HG02642 (cell line): Measurements from ENCODE around the gene MPZL2.
"Not testable (repeated sequence)": the region's sequence is repeated elsewhere in the genome, so short reads cannot be mapped to it uniquely, and the experiment has no call there.

Source experiments
- ATAC-seq: cut with Tn5 transposase; IDR thresholded peaks from one replicate; pipeline ENCODE4 v1.9.1; 2021; ENCODE audit warnings: mild to moderate bottlenecking; ENCODE audit not compliant: unreplicated experiment, poor library complexity

MPZL2 gene

GRCh38 chr11:118263695-118264568 is at the start of gene MPZL2:
Gene MPZL2, minus strand, starts transcription at chr11:118264297. Its CDS starts 144 bp downstream, at chr11:118264153.
- ATAC-seq = no peak

DNA sequence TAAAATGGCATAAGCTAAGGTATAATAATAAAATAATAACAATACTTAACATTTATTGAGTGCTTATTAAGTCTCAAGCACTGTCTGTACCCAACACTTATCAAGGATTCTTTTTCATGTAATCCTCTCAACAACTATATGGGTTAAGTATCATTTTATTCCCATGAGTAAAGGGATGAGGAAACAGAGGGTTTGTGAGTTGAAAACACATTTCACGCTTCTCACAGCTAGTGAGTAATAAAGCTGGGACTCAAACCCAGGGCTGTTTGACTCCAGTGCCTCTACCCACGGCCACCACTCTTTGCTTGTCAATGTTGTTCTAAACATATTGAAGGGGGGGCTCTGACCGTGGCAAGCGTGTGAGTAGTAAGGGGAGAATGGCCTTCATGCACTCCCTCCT is 49.1 kb upstream of the MPZL2 start:
- no peak for ATAC-seq

GRCh38 chr11:118312328-118312727 is 48.2 kb upstream of the MPZL2 start:
- no peak for ATAC-seq

DNA sequence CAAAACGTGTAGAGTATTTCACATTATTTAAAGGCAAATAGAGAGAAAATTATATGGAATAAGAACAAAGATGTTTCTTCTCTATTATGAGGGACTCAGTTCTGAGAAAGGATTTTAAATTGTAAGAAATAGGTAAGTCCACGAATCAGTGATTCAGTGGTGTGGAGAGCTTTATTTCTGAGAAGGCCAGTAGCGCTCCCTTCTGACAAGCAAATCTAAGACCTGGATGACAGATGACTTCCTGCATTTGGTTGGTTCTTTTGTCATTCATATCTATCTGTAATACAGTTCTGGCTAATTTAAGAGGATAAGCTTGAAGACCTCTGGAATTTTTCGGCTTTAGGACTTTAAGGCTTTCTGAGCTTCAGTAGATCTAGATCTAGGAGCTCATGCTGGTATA is 47.4 kb upstream of the MPZL2 start:
- no peak for ATAC-seq

DNA sequence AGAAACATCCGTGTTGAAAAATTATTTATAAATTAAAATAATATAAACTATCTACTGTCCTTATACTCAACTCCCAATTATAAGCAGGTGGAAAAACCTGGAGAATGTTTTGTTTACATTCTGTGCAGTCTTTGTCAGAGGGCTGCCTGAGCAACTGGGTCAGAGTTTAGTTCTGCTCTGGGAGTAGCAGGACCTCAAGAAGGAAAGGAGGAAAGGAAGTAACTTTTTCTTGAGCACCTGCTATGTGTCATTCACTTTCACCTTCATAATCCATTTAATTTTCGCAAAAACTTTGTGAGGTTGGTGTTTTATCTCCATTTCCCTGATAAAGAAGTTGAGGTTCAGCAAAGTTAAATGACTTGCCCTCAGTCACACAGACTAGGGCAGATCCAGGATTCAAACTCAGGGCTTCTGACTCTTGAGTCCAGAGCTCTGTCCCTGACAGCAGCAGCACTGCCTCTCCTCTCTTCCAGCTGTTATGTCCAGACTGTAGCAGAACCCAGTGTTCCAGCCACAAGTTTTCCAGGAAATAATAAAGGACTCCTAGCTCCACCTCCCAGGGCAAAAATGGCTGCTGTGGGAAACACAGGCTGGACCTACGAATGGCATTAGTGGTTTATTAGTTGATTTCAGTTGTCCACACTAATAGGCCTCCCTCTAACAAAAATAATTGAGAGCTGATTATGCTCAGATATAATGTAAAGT is 46.8 kb upstream of the MPZL2 start:
- no peak for ATAC-seq

- ATAC-seq = no peak
These were observed 46.2 kb upstream of the MPZL2 start for GRCh38 chr11:118310271-118310670.

- not testable (repeated sequence) for ATAC-seq
These were observed 45.0 kb upstream of the MPZL2 start for GRCh38 chr11:118308995-118309528.

- no peak for ATAC-seq
These were observed 42.5 kb upstream of the MPZL2 start for GRCh38 chr11:118306556-118306955.

DNA sequence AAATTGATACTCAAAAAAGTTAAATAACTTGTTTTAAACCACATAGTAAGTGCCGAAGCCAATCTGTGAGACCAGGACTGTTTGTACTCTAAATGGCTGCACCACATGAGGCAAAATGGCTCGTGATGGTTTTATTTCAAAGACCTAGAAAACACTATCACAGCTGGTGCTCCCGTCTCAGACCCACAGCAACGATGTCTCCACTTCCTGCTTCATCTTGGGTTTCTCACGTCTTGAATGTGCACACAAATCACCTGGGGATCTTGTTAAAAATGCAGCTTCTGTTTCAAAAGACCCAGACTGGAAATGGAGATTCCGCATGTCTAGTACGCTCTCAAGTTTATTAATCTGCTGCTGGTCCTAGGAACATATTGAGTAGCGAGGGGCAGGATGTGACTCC is 41.6 kb upstream of the MPZL2 start:
- no peak for ATAC-seq

- no peak for ATAC-seq
These were observed 40.6 kb upstream of the MPZL2 start, which contains the start of gene CD3E for GRCh38 chr11:118304568-118305248. Gene CD3E, plus strand, starts transcription at chr11:118304730. Its CDS starts 223 bp downstream, at chr11:118304953.

- no peak for ATAC-seq
These were observed 40.1 kb upstream of the MPZL2 start for GRCh38 chr11:118304227-118304567.

- ATAC-seq = no peak
These were observed 37.6 kb upstream of the MPZL2 start for GRCh38 chr11:118301600-118302195.

- ATAC-seq = no peak
These were observed 31.8 kb upstream of the MPZL2 start for GRCh38 chr11:118295815-118296454.

GRCh38 chr11:118295199-118295598 is 31.1 kb upstream of the MPZL2 start:
- ATAC-seq = no peak

DNA sequence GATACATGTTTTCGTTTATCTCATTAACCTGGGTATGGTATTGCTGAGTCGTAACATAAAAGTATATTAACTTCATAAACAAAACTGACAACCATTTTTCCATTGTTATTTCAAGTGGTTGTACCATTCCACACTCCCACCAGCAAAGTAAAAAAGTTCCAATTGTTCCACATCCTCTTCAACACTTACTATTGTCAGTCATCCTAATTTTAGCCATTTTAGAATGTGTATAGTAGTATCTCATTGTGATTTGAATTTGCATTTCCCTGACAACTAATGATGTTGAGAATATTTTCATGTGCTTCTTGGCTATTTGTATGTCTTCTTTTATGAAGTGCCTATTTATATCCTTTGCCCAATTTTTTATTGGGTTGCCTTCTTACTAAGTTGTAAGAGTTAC is 30.0 kb upstream of the MPZL2 start:
- ATAC-seq = no peak

DNA sequence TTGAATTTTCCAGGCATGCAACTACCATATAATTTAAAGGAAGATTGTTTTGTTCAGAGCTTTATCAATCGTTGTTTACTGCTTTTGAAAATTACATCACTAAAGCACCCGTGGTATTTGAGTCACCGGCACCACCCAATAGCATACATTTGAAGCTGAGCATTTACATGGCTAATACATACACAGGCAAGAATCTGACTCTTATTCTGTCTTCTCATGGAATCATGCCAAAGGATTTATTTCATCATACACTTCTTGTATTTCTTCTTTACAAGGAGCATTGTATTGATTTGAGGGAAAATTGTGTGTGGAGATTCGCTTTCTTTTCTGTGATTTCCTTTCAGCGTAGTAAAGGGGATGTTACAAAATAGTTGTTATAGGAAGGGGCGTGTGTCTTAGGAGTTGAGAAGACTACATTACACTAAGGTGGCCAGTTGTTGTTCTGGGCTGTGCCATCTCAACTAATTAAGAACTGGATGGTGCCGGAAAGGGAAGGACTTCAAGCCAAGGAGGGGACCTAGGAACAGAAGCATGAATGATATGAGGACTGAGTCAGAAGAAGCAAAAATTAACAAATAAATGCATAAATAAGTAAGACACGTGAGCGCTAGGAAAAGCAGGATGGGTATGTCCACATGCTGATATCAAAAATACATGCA is 27.5 kb upstream of the MPZL2 start:
- no peak for ATAC-seq

- no peak for ATAC-seq
These were observed 26.8 kb upstream of the MPZL2 start for GRCh38 chr11:118290923-118291322.

- no peak for ATAC-seq
These were observed 25.3 kb upstream of the MPZL2 start for GRCh38 chr11:118289401-118289800.

- ATAC-seq = no peak
These were observed 22.9 kb upstream of the MPZL2 start for GRCh38 chr11:118287006-118287405.
